WTC11 (cell line): ENCODE measurements around the gene ERBB4. TPM values are rescaled to one million over a fixed set of nuclear protein-coding genes. Genes with fewer than 3 reads are reported as not detected.

ENCODE experiments used
- ATAC-seq: fragments of 200-7000 bp; cut with Tn5 transposase; 2 replicates; pipeline ENCODE4 v1.10.0; 2021; ENCODE audit warnings: mild to moderate bottlenecking, moderate library complexity
- CTCF ChIA-PET: fragments of 300-600 bp; sonication (Branson Sonifier 250); formaldehyde crosslinking; loops from one replicate; lab custom pipeline; 2021; ENCODE audit warnings: antibody characterized with exemption; lab: Charles Lee
- POLR2A ChIA-PET: fragments of 350-600 bp; sonication (Branson Sonifier 250); formaldehyde crosslinking; loops from one replicate; lab custom pipeline; 2021; ENCODE audit warnings: antibody characterized with exemption; lab: Charles Lee
- DNase-seq: peaks from one replicate; pipeline ENCODE4 v3.0.0; 2021; ENCODE audit warnings: low spot score
- H3K27ac Mint-ChIP-seq: 2 replicates; pipeline ENCODE4 v1.8.0; 2021; ENCODE audit warnings: mixed read lengths
- H3K27me3 Mint-ChIP-seq: 2 replicates; pipeline ENCODE4 v1.8.0; 2021; ENCODE audit warnings: low read depth, mild to moderate bottlenecking, moderate library complexity, mixed read lengths
- H3K36me3 Mint-ChIP-seq: 2 replicates; pipeline ENCODE4 v1.8.0; 2021; ENCODE audit warnings: mixed read lengths
- H3K4me1 Mint-ChIP-seq: 2 replicates; pipeline ENCODE4 v1.8.0; 2022; ENCODE audit warnings: mixed read lengths
- H3K4me3 Mint-ChIP-seq: 2 replicates; pipeline ENCODE4 v1.8.0; 2021; ENCODE audit warnings: mild to moderate bottlenecking, moderate library complexity, mixed read lengths
- H3K9me3 Mint-ChIP-seq: 2 replicates; pipeline ENCODE4 v1.8.0; 2021; ENCODE audit warnings: mixed read lengths
- E2F4 ChIP-seq: sonication (generic); formaldehyde crosslinking; IDR thresholded peaks from 2 replicates; pipeline ENCODE4 v1.8.1; 2022; ENCODE audit warnings: low read depth, mild to moderate bottlenecking, moderate library complexity, missing genetic modification reagents, borderline replicate concordance
- FOXK1 ChIP-seq: sonication (generic); formaldehyde crosslinking; IDR thresholded peaks from 2 replicates; pipeline ENCODE4 v1.8.0; 2022; ENCODE audit warnings: mild to moderate bottlenecking, moderate library complexity, missing genetic modification reagents
- JUN ChIP-seq: sonication (generic); formaldehyde crosslinking; IDR thresholded peaks from 2 replicates; pipeline ENCODE4 v1.8.0; 2023; ENCODE audit warnings: mild to moderate bottlenecking, missing genetic modification reagents
- NFATC4 ChIP-seq: fragments of 250-450 bp; sonication (Bioruptor Pico); IDR thresholded peaks from 2 replicates; pipeline ENCODE4 v1.9.0; 2021; ENCODE audit warnings: mild to moderate bottlenecking
- RORB ChIP-seq: fragments of 250-450 bp; sonication (Bioruptor Pico); IDR thresholded peaks from 2 replicates; pipeline ENCODE4 v1.9.0; 2021; ENCODE audit warnings: mild to moderate bottlenecking
- SP1 ChIP-seq: sonication (generic); formaldehyde crosslinking; conservative IDR thresholded peaks from 2 replicates; pipeline ENCODE4 v1.8.1; 2022; ENCODE audit warnings: missing genetic modification reagents
- TCF7 ChIP-seq: sonication (generic); formaldehyde crosslinking; IDR thresholded peaks from 2 replicates; pipeline ENCODE4 v1.8.0; 2022; ENCODE audit warnings: mild to moderate bottlenecking, low read depth, missing genetic modification reagents, moderate library complexity
- TEAD4 ChIP-seq: sonication (generic); formaldehyde crosslinking; IDR thresholded peaks from 2 replicates; pipeline ENCODE4 v1.8.0; 2022; ENCODE audit warnings: mild to moderate bottlenecking, missing genetic modification reagents
- ZBTB21 ChIP-seq: sonication (generic); formaldehyde crosslinking; IDR thresholded peaks from 2 replicates; pipeline ENCODE4 v1.8.1; 2023; ENCODE audit warnings: mild to moderate bottlenecking, missing genetic modification reagents, borderline replicate concordance
- ZNF138 ChIP-seq: sonication (generic); formaldehyde crosslinking; conservative IDR thresholded peaks from 2 replicates; pipeline ENCODE4 v1.8.1; 2022; ENCODE audit warnings: mild to moderate bottlenecking, moderate library complexity, missing genetic modification reagents
- ZNF281 ChIP-seq: sonication (generic); formaldehyde crosslinking; IDR thresholded peaks from 2 replicates; pipeline ENCODE4 v1.8.0; 2023; ENCODE audit warnings: mild to moderate bottlenecking, missing genetic modification reagents
- total RNA-seq: library from RNA; stranded (reverse); gene quantifications from 3 replicates; pipeline ENCODE4 v1.2.3, GENCODE V29; 2021
- TF ChIP-seq, protein P1 (sequence below): sonication (generic); formaldehyde crosslinking; IDR thresholded peaks from 2 replicates; pipeline ENCODE4 v1.8.0; 2022; ENCODE audit warnings: mild to moderate bottlenecking, missing genetic modification reagents
- TF ChIP-seq, protein P2 (sequence below): sonication (generic); formaldehyde crosslinking; IDR thresholded peaks from 2 replicates; pipeline ENCODE4 v1.8.1; 2022; ENCODE audit warnings: mild to moderate bottlenecking, missing genetic modification reagents, moderate library complexity, borderline replicate concordance
- TF ChIP-seq, protein P3 (sequence below): sonication (generic); formaldehyde crosslinking; IDR thresholded peaks from 2 replicates; pipeline ENCODE4 v1.8.0; 2022; ENCODE audit warnings: missing genetic modification reagents
- TF ChIP-seq, protein P4 (sequence below): fragments of 250-450 bp; sonication (Bioruptor Pico); IDR thresholded peaks from 2 replicates; pipeline ENCODE4 v1.9.0; 2021; ENCODE audit warnings: mild to moderate bottlenecking
- TF ChIP-seq, protein P5 (sequence below): sonication (generic); formaldehyde crosslinking; IDR thresholded peaks from 2 replicates; pipeline ENCODE4 v1.8.1; 2022; ENCODE audit warnings: missing genetic modification reagents, borderline replicate concordance

ERBB4 gene
- total RNA-seq, 1 experiment from 2014 or later, result 1.6 TPM

DNA sequence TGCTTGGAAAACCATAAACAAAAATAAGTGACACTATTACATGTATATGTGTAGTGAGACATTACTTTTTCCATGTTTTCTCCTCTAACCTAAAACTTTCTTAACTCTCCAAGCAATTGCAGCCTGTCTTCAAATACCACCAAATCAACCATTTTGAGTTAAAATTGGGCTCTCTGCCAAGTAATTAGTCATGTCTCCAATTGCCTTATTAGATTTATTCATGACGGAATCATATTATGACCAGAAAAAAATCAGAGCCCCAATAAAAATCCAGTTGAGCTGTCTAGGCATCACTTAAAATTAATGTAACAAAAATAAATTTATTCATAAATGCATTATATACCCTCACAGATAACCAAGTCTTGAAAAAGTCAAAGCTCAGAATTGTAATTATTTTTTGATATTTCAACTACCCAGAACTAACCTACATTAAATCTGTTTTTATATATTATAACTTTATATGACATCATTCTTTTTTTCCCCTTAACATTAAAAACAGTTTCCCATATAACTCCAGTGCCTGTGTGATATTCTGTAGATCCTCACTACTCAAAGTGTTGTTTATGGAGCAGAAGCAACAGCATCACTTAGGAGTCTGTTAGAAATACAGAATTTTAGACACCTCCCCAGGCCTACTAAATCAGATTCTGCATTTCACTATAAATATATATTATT is 157.0 kb downstream of the ERBB4 start:
- ATAC-seq (no peak), DNase-seq (no peak)
- Mint-ChIP-seq H3K4me1 (peaks cover 10% of the 10 kb centered on the region), H3K9me3 (no peaks in the 10 kb centered on the region), H3K4me3 (no peak overlapping the region), H3K27me3 (no peaks in the 10 kb centered on the region), H3K27ac (no peak overlapping the region), H3K36me3 (no peaks in the 10 kb centered on the region)
- TF ChIP-seq, protein P1, sequence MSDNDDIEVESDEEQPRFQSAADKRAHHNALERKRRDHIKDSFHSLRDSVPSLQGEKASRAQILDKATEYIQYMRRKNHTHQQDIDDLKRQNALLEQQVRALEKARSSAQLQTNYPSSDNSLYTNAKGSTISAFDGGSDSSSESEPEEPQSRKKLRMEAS, result no peak
- TF ChIP-seq, protein P2, sequence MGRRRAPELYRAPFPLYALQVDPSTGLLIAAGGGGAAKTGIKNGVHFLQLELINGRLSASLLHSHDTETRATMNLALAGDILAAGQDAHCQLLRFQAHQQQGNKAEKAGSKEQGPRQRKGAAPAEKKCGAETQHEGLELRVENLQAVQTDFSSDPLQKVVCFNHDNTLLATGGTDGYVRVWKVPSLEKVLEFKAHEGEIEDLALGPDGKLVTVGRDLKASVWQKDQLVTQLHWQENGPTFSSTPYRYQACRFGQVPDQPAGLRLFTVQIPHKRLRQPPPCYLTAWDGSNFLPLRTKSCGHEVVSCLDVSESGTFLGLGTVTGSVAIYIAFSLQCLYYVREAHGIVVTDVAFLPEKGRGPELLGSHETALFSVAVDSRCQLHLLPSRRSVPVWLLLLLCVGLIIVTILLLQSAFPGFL (CRISPR knock-in tag), result no peak
- TF ChIP-seq, protein P3, sequence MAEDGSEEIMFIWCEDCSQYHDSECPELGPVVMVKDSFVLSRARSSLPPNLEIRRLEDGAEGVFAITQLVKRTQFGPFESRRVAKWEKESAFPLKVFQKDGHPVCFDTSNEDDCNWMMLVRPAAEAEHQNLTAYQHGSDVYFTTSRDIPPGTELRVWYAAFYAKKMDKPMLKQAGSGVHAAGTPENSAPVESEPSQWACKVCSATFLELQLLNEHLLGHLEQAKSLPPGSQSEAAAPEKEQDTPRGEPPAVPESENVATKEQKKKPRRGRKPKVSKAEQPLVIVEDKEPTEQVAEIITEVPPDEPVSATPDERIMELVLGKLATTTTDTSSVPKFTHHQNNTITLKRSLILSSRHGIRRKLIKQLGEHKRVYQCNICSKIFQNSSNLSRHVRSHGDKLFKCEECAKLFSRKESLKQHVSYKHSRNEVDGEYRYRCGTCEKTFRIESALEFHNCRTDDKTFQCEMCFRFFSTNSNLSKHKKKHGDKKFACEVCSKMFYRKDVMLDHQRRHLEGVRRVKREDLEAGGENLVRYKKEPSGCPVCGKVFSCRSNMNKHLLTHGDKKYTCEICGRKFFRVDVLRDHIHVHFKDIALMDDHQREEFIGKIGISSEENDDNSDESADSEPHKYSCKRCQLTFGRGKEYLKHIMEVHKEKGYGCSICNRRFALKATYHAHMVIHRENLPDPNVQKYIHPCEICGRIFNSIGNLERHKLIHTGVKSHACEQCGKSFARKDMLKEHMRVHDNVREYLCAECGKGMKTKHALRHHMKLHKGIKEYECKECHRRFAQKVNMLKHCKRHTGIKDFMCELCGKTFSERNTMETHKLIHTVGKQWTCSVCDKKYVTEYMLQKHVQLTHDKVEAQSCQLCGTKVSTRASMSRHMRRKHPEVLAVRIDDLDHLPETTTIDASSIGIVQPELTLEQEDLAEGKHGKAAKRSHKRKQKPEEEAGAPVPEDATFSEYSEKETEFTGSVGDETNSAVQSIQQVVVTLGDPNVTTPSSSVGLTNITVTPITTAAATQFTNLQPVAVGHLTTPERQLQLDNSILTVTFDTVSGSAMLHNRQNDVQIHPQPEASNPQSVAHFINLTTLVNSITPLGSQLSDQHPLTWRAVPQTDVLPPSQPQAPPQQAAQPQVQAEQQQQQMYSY, result no peak
- TF ChIP-seq, protein P4, sequence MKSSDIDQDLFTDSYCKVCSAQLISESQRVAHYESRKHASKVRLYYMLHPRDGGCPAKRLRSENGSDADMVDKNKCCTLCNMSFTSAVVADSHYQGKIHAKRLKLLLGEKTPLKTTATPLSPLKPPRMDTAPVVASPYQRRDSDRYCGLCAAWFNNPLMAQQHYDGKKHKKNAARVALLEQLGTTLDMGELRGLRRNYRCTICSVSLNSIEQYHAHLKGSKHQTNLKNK (CRISPR knock-in tag), result no peak
- no peak for TF ChIP-seq FOXK1 (CRISPR knock-in tag)
- no peak for TF ChIP-seq E2F4 (CRISPR knock-in tag)
- TF ChIP-seq JUN, result no peak
- no peak for TF ChIP-seq SP1 (CRISPR knock-in tag)
- no peak for TF ChIP-seq ZBTB21
- TF ChIP-seq NFATC4, result no peak
- TF ChIP-seq RORB (CRISPR knock-in tag), result no peak
- CTCF ChIA-PET, result no interaction called here
- POLR2A ChIA-PET, result no interaction called here

GRCh38 chr2:212379103-212379502 is 159.5 kb downstream of the ERBB4 start:
- H3K27ac Mint-ChIP-seq, result no peak overlapping the region
- no peak for ATAC-seq
- no peak for DNase-seq
- H3K27me3 Mint-ChIP-seq, result no peaks in the 10 kb centered on the region
- no peak overlapping the region for H3K4me3 Mint-ChIP-seq
- no peaks in the 10 kb centered on the region for H3K36me3 Mint-ChIP-seq
- ChIA-PET CTCF (no interaction called here), POLR2A (no interaction called here)
- H3K4me1 Mint-ChIP-seq, result peaks cover 8% of the 10 kb centered on the region
- TF ChIP-seq TCF7 (no peak), ZNF138 (no peak), TEAD4 (CRISPR knock-in tag) (no peak), ZNF281 (no peak)
- TF ChIP-seq, protein P5, sequence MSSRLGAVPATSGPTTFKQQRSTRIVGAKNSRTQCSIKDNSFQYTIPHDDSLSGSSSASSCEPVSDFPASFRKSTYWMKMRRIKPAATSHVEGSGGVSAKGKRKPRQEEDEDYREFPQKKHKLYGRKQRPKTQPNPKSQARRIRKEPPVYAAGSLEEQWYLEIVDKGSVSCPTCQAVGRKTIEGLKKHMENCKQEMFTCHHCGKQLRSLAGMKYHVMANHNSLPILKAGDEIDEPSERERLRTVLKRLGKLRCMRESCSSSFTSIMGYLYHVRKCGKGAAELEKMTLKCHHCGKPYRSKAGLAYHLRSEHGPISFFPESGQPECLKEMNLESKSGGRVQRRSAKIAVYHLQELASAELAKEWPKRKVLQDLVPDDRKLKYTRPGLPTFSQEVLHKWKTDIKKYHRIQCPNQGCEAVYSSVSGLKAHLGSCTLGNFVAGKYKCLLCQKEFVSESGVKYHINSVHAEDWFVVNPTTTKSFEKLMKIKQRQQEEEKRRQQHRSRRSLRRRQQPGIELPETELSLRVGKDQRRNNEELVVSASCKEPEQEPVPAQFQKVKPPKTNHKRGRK (CRISPR knock-in tag), result no peak
- H3K9me3 Mint-ChIP-seq, result no peaks in the 10 kb centered on the region
